B cell (primary cell): ENCODE data around the gene SLTM. TPM values are rescaled to one million over a fixed set of nuclear protein-coding genes. Genes with fewer than 3 reads are reported as not detected.
A peak's percentile ranks its signal among the peaks of the same experiment; 100 is the strongest.
"Not testable (repeated sequence)": the region's sequence is repeated elsewhere in the genome, so short reads cannot be mapped to it uniquely, and the experiment has no call there.

ENCODE experiments used
- ATAC-seq: fragments of 200-7000 bp; cut with Tn5 transposase; one replicate; pipeline ENCODE4 v1.10.0; 2021; ENCODE audit warnings: low read depth, mild to moderate bottlenecking, moderate number of reproducible peaks, moderate library complexity
- CTCF ChIA-PET: fragments of 350-600 bp; sonication (Branson Sonifier 250); formaldehyde crosslinking; loops from one replicate; lab custom pipeline; 2021; ENCODE audit warnings: antibody characterized with exemption, inconsistent platforms; lab: Charles Lee
- POLR2A ChIA-PET: fragments of 350-600 bp; sonication (Branson Sonifier 250); formaldehyde crosslinking; loops from one replicate; lab custom pipeline; 2021; ENCODE audit warnings: antibody characterized with exemption; lab: Charles Lee
- DNase-seq: peaks from one replicate; pipeline ENCODE4 v3.0.0; 2013
- H2AFZ ChIP-seq: 2 replicates; pipeline ENCODE4 v1.6.1; 2012; ENCODE audit warnings: mild to moderate bottlenecking, low read depth, low read length; ENCODE audit not compliant: insufficient read depth, poor library complexity, severe bottlenecking
- H3K27ac ChIP-seq, 2 donors: 1 replicate in 1 of 2; 2 replicates in 1 of 2; pipeline ENCODE4 v1.5.1; 2012 to 2013; ENCODE audit warnings: low read length in 2 of 2, mild to moderate bottlenecking in 2 of 2, moderate library complexity in 1 of 2
- H3K27me3 ChIP-seq, 4 experiments: fragments of 200-600 bp in 1 of 4; sonication (generic) in 1 of 4; replicated peaks in 1 of 4; 1 replicate in 2 of 4; 2 replicates in 2 of 4; pipeline versions ENCODE4 v1.6.1 to v1.7.0; 2013 to 2016; ENCODE audit warnings: low read length in 3 of 4, mild to moderate bottlenecking in 2 of 4, mixed read lengths in 1 of 4, moderate library complexity in 1 of 4; ENCODE audit not compliant: insufficient read depth in 4 of 4, control insufficient read depth in 3 of 4; ENCODE audit errors: control extremely low read depth in 1 of 4
- H3K36me3 ChIP-seq, 2 experiments: replicated peaks in 1 of 2; 1 replicate in 1 of 2; 2 replicates in 1 of 2; pipeline versions ENCODE4 v1.6.1 to v1.7.1; 2013; ENCODE audit warnings: low read length in 1 of 2; ENCODE audit not compliant: insufficient read depth in 2 of 2, control insufficient read depth in 1 of 2; ENCODE audit errors: control extremely low read depth in 1 of 2, extremely low read depth in 1 of 2
- H3K4me1 ChIP-seq, 2 donors: fragments of 200-600 bp in 1 of 2; sonication (generic) in 1 of 2; 1 replicate in 1 of 2; 2 replicates in 1 of 2; pipeline versions ENCODE4 v1.5.1 to v1.6.1; 2013 to 2017; ENCODE audit warnings: low read length in 2 of 2; ENCODE audit not compliant: control insufficient read depth in 2 of 2, insufficient read depth in 2 of 2
- H3K4me2 ChIP-seq: replicated peaks from 2 replicates; pipeline ENCODE3; 2012; ENCODE audit warnings: mild to moderate bottlenecking, low read depth, low read length; ENCODE audit not compliant: poor library complexity, severe bottlenecking
- H3K4me3 ChIP-seq, 5 experiments: fragments of 200-600 bp in 1 of 5; sonication (generic) in 1 of 5; 1 replicate in 3 of 5; 2 replicates in 2 of 5; pipeline versions ENCODE4 v1.5.1 to v1.7.0; 2011 to 2016; ENCODE audit warnings: low read length in 4 of 5, mild to moderate bottlenecking in 4 of 5, low read depth in 2 of 5, control low read depth in 1 of 5, moderate library complexity in 1 of 5; ENCODE audit not compliant: insufficient read depth in 1 of 5; ENCODE audit errors: control extremely low read depth in 1 of 5, extremely low read depth in 1 of 5
- H3K79me2 ChIP-seq: fragments of 200-600 bp; sonication (generic); one replicate; pipeline ENCODE4 v1.6.0; 2016; ENCODE audit warnings: low read length; ENCODE audit not compliant: control insufficient read depth, insufficient read depth
- H3K9ac ChIP-seq: fragments of 200-600 bp; sonication (generic); 2 replicates; pipeline ENCODE4 v1.6.1; 2017; ENCODE audit warnings: mild to moderate bottlenecking, low read length, moderate library complexity
- H3K9me3 ChIP-seq, 3 donors: one replicate each; pipeline versions ENCODE4 v1.6.1 to v1.7.1; 2013; ENCODE audit warnings: low read length in 2 of 3; ENCODE audit not compliant: control insufficient read depth in 2 of 3, insufficient read depth in 1 of 3; ENCODE audit errors: control extremely low read depth in 1 of 3
- H4K20me1 ChIP-seq: 2 replicates; pipeline ENCODE4 v1.6.0; 2012; ENCODE audit warnings: mild to moderate bottlenecking, low read length; ENCODE audit not compliant: insufficient read depth, control insufficient read depth, poor library complexity, severe bottlenecking
- H3K27ac Mint-ChIP-seq: one replicate; pipeline ENCODE4 v1.8.0; 2021; ENCODE audit warnings: mixed read lengths
- H3K27me3 Mint-ChIP-seq: one replicate; pipeline ENCODE4 v1.8.0; 2021; ENCODE audit warnings: mixed read lengths
- H3K4me1 Mint-ChIP-seq: one replicate; pipeline ENCODE4 v1.8.0; 2021; ENCODE audit warnings: mixed read lengths
- H3K4me3 Mint-ChIP-seq: one replicate; pipeline ENCODE4 v1.8.0; 2021; ENCODE audit warnings: mixed read lengths
- H3K9me3 Mint-ChIP-seq: one replicate; pipeline ENCODE4 v1.8.0; 2022; ENCODE audit warnings: mixed read lengths; ENCODE audit not compliant: insufficient read depth
- EZH2 ChIP-seq: IDR thresholded peaks from 2 replicates; pipeline ENCODE4 v1.6.1; 2012; ENCODE audit warnings: borderline replicate concordance, low read depth, mild to moderate bottlenecking, moderate library complexity, low read length; ENCODE audit not compliant: insufficient read depth, poor library complexity, severe bottlenecking
- WGBS: methylation state at CpG from one replicate; pipeline ENCODE4 v1.1.5; 2013; ENCODE audit warnings: missing lambda C conversion rate; ENCODE audit not compliant: insufficient coverage; 5-methylcytosine and 5-hydroxymethylcytosine counted together
- intact Hi-C: fragments of 100-400 bp; cut with micrococcal nuclease; formaldehyde crosslinking; loops from one replicate; pipeline ENCODE4 v1.10.0; 2022
- polyA plus RNA-seq: library from polyadenylated mRNA; depleted of rRNA; stranded (reverse); fragments of >200 nt; gene quantifications from 2 replicates; pipeline ENCODE4 v1.2.3, GENCODE V29; 2012
- total RNA-seq, 2 donors: library from RNA; stranded (reverse); fragments of 120-200 nt in 1 of 2; gene quantifications; 1 replicate in 1 of 2; 2 replicates in 1 of 2; pipeline versions ENCODE4 v1.2.3 to v1.2.4, GENCODE V29; 2013 to 2022
- TF ChIP-seq, protein P1 (sequence below): fragments of 200-600 bp; IDR thresholded peaks from one replicate; pipeline ENCODE4 v1.8.0; 2022; ENCODE audit warnings: antibody characterized with exemption, mild to moderate bottlenecking

SLTM gene
- total and polyA plus RNA-seq, 2 donors (not counting 1 experiment from before 2014, with no cell fraction given) = 83.2 to 183 TPM

DNA sequence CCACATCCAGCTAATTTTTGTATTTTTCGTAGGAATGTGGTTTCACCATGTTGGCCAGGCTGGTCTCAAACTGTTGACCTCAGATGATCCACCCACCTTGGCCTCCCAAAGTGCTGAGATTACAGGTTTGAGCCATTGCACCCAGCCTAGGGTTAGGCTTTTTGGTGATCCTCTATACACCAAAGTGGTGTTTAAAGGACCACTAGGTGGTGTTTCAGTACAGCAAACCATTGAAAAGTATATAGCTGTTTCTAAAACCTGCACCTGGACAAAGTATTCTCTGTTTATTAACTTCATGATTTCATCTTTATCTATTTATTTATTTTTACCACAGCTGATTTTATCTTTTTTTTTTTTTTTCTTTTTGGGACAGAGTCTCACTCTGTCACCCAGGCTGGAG, 94.0 kb downstream of the SLTM start:
- Mint-ChIP-seq H3K27ac (no peak overlapping the region), H3K9me3 (no peaks in the 10 kb centered on the region), H3K4me3 (no peak overlapping the region), H3K27me3 (no peaks in the 10 kb centered on the region), H3K4me1 (peaks cover 18% of the 10 kb centered on the region)
- no peak for DNase-seq
- WGBS = 100% methylated on average over 1 of the region's 1 CpG
- Histone ChIP-seq H4K20me1 (no peaks in the 10 kb centered on the region), H3K27ac (no peak overlapping the region), H3K27me3 (no peaks in the 10 kb centered on the region), H3K36me3 (peaks cover 2 to 3% of the 10 kb centered on the region in 2 experiments), H2AFZ (no peak overlapping the region), H3K4me3 (no peak overlapping the region), H3K9me3 (no peaks in the 10 kb centered on the region), H3K4me2 (no peak overlapping the region), H3K9ac (no peak overlapping the region), H3K79me2 (no peaks in the 10 kb centered on the region), H3K4me1 (peaks cover 0 to 5% of the 10 kb centered on the region in 2 donors)
- no peak for TF ChIP-seq EZH2
- TF ChIP-seq, protein P1, sequence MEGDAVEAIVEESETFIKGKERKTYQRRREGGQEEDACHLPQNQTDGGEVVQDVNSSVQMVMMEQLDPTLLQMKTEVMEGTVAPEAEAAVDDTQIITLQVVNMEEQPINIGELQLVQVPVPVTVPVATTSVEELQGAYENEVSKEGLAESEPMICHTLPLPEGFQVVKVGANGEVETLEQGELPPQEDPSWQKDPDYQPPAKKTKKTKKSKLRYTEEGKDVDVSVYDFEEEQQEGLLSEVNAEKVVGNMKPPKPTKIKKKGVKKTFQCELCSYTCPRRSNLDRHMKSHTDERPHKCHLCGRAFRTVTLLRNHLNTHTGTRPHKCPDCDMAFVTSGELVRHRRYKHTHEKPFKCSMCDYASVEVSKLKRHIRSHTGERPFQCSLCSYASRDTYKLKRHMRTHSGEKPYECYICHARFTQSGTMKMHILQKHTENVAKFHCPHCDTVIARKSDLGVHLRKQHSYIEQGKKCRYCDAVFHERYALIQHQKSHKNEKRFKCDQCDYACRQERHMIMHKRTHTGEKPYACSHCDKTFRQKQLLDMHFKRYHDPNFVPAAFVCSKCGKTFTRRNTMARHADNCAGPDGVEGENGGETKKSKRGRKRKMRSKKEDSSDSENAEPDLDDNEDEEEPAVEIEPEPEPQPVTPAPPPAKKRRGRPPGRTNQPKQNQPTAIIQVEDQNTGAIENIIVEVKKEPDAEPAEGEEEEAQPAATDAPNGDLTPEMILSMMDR = peak; percentile 34
- intact Hi-C loops = no loop called here
- POLR2A ChIA-PET = no interaction called here
- CTCF ChIA-PET = interaction anchor here (0.6 to 0.8 kb wide), 2 partner anchors 62 to 689 kb away, joined by 3 read pairs; no protein-coding TSS in a partner anchor
- no peak for ATAC-seq

GRCh38 chr15:58833681-58834426, 99.6 kb downstream of the SLTM start:
- CTCF ChIA-PET, H3K9me3 ChIP-seq, H3K36me3 ChIP-seq, H3K27me3 Mint-ChIP-seq, H3K4me1 ChIP-seq, H3K27me3 ChIP-seq, H4K20me1 ChIP-seq, POLR2A ChIA-PET, intact Hi-C loops, H3K79me2 ChIP-seq, H3K4me2 ChIP-seq, H3K9me3 Mint-ChIP-seq, H3K27ac ChIP-seq, ATAC-seq, H2AFZ ChIP-seq, H3K4me3 ChIP-seq: not testable (repeated sequence)
- H3K9ac ChIP-seq = peak overlapping the region; percentile 15
- Mint-ChIP-seq H3K27ac (peak overlapping the region; percentile 83), H3K4me3 (peak overlapping the region; percentile 85), H3K4me1 (peaks cover 35% of the 10 kb centered on the region)
- 71% methylated on average over 1 of the region's 9 CpGs for WGBS
- peak; percentile 13 for DNase-seq
